GM21381 (cell line): ENCODE measurements around the gene AUTS2.
"Not testable (repeated sequence)": the region's sequence is repeated elsewhere in the genome, so short reads cannot be mapped to it uniquely, and the experiment has no call there.

Source experiments
- ATAC-seq: cut with Tn5 transposase; IDR thresholded peaks from one replicate; pipeline ENCODE4 v1.9.1; 2021; ENCODE audit warnings: mild to moderate bottlenecking, moderate library complexity; ENCODE audit not compliant: unreplicated experiment

AUTS2 gene

GRCh38 chr7:69782917-69783684 is 184.8 kb downstream of the AUTS2 start:
- ATAC-seq, result no peak

DNA sequence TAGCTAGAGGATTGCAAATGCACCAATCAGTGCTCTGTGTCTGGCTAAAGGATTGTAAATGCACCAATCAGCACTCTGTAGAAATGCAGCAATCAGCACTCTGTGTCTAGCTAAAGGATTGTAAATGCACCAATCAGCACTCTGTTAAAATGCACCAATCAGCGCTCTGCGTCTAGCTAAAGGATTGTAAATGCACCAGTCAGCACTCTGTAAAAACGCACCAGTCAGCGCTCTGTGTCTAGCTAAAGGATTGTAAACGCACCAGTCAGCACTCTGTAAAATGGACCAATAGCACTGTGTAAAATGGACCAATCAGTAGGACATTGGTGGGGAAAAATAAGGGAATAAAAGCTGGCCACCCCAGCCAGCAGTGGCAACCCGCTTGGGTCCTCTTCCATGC is 187.9 kb downstream of the AUTS2 start:
- ATAC-seq, result not testable (repeated sequence)

DNA sequence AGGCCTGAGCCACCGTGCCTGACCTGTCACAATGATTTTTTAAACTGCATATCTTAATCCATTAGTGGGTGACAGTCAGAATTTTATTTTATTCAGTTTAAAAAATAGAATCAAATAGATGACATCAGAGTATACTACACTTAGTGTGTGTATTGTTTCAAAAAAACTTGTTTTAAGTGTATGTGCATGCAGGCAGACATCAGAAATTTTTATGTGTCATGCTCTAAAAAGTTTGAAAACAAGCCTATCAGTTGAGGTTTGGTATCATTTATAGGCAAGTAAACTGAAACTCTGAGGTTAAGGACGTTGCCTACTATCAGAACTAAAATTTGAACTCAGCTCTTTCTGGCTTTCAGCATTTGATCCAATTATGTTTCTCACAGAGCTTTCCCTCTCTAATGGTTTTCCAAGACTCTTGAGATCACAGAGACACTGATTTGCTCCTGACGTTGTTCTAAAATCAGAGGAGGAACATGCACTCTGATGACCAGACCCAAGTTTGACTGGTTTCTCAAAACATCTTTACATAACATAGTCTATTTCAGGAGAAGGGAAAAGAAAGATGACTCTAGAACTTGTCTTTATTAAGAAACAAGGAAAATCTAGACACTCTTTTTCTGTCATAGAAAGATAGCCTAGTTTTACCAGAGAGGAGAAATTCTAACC is 188.6 kb downstream of the AUTS2 start:
- ATAC-seq, result no peak

- ATAC-seq, result no peak
These were observed 189.6 kb downstream of the AUTS2 start for GRCh38 chr7:69787736-69788431.

DNA sequence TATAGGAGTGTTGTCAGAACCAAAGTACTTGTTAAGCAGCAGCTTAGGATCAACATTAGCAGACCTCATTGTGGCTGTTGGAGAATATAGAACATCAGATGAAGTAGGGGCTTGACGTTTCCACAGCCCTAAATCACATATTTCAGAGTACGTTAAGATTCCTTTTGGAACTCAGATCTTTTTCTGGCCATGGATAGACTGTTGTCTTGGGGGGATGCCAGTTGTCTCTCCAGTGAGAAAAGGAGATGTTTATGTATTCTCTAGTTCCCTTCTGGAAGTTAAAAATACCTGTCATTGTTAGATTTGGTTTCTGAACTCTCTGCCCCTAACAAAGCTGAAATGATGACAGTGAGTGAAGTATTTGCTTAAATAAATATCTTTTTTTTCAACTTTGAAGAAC is 191.3 kb downstream of the AUTS2 start:
- ATAC-seq, result no peak

GRCh38 chr7:69790977-69791724 is 192.9 kb downstream of the AUTS2 start:
- no peak for ATAC-seq

DNA sequence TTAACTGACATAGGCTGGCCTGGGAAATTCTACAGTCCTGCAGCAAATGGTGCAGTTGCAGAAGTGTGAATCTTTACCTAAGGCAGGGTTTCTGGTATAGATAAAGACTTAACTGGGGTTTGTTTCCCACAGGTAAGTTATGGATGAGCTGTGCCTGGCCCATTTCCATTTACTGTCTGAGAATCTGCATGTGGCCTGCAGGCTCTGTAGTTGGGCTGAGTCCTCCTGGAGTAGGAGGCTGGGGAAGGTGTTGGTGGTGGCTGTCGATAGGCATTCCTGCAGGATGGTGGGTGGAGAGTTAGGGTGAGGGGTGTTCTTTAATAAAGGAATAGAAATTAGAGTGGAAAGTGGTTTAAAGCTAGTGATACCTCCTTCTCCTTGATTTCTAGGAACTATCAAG is 193.5 kb downstream of the AUTS2 start:
- ATAC-seq, result no peak

DNA sequence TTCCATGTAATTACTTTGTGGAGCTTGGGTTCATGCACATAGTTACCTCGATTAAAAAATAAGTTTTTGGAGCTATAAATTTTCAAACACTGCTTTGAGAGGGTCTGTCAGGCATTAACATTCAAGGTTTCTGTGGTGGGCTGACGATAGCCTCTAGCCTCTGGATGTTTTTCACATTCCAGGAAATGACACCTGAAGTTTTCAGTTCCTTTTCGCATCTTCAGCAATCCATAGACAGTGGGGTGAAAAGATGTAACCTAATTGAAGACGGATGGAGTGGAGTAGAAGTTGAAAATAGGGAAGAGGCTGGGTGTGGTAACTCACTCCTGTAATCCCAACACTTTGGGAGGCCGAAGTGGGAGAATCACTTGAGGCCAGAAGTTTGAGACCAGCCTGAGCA is 197.7 kb downstream of the AUTS2 start:
- no peak for ATAC-seq

GRCh38 chr7:69796416-69796815 is 198.1 kb downstream of the AUTS2 start:
- no peak for ATAC-seq

GRCh38 chr7:69799048-69799697 is 200.9 kb downstream of the AUTS2 start:
- no peak for ATAC-seq

- ATAC-seq, result no peak
These were observed 201.7 kb downstream of the AUTS2 start for GRCh38 chr7:69799990-69800389.

DNA sequence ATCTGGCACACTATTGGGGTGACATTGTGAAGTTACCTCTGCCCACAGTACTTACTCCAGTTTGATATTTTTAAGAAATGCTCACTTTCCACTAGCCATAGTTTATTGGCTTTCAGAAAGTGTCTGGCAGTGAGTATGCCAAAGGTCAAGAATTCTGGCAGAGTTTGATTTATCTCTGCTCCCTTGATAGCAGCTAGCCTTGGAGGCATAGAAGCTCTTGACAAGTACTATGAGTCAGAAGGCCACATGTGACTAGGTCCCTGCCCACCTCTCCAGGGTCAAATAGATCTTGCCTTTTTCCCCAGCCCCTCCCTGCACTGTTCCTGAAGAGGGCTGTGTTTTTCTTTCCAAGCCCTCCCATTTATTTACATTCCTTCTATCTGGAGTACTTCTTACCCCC is 202.2 kb downstream of the AUTS2 start:
- ATAC-seq, result no peak

DNA sequence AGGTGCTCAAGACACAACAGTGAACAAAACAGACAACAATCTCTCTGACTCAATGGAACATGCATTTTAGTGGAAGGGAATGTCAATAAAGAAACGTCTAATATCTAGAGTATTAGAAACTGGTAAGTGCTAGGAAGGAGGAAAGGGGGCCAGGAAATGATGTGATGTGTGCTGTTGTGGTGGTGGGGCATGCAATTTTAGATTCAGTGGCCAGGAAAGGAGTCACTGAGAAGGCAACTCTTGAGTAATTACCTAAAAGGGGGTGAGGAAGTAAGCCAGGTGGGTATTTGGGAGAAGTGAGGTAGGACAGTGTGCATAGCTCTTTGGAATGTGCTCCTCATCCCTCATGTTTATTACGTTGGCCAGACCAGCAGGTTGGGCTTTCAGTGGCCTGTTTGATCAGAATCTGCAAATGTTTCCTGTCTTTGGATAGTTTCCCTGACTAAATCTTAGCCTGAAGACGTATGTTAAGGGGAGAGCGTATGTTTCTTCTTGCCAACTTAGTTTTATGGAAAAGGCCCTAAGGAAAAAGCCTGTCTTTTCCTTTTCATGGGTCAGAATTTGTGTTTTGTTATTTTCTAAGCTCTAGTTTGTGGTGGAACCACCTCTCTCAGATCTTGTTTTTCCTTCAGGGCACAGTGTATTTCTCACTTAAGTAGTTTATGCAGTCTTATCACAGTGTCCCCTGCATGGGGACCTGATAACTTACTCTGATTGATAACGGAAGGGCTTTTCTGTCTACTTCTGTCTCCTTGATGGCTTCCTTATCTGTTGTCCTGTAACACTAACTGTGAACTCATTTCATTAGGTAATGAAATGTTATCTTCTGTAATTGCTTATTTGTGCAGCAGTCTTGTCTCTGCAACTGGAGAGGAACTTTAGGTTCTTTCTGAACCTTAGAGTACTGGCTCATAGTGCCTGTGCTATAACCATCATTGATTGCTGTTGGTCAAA is 203.7 kb downstream of the AUTS2 start:
- ATAC-seq, result no peak

GRCh38 chr7:69803699-69804516 is 205.6 kb downstream of the AUTS2 start:
- peak; percentile 83 for ATAC-seq

DNA sequence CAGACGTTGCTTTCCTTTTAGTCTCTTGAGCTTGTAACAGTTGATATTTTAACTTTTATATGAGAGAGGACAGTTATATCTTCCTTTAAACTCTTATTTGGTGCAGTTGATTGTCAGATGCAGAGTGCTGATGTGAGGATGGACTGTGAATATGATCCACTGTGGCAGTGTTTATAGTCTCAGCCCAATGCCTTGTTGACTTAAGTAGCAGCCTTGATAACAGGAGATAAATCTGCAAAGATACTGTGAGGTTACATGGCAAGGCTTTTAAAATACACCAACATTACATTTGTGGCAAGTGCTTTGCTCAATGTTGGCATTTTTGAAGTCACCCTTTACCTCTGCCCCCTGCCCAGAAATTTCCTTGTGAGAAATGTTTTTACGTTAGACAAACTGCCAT is 206.7 kb downstream of the AUTS2 start:
- ATAC-seq, result no peak

- no peak for ATAC-seq
These were observed 210.1 kb downstream of the AUTS2 start for GRCh38 chr7:69808391-69808790.

- no peak for ATAC-seq
These were observed 213.4 kb downstream of the AUTS2 start for GRCh38 chr7:69811476-69812308.

DNA sequence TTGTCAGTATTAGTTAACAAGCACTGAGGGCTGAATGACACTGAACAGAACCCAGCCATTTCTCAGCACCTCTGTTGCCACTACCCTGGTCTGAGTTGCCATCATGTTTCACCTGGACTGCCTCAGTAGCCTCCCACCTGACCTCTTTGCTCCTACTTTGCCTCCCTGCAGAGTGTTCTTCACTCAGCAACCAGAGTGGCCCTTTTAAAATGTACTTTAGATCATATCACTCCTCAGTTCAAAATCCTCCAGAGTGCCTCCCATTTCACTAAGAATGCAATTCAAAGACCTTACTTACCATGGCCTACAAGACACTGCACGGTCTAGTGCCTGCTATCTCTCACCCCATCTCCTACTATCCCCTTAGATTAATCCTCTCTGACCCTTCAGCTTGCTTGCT is 214.5 kb downstream of the AUTS2 start:
- ATAC-seq, result no peak
